Fibroblast of pulmonary artery (primary cell): Measurements from ENCODE around the gene ZDHHC22.

ENCODE experiments used
- DNase-seq: peaks from one replicate; pipeline ENCODE4 v3.0.0-alpha.2; 2010; ENCODE audit warnings: low read depth
- H3K4me3 ChIP-seq: replicated peaks from 2 replicates; pipeline ENCODE4 v1.5.1; 2011; ENCODE audit warnings: low read depth, mild to moderate bottlenecking, control low read depth, low read length, moderate library complexity
- CTCF ChIP-seq: IDR thresholded peaks from 2 replicates; pipeline ENCODE4 v1.5.1; 2011; ENCODE audit warnings: mild to moderate bottlenecking, control low read depth, low read length, inconsistent platforms; ENCODE audit errors: missing control alignments

Gene ZDHHC22

GRCh38 chr14:77184396-77185092 is 43.0 kb upstream of the ZDHHC22 start:
- TF ChIP-seq CTCF, result no peak
- H3K4me3 ChIP-seq, result no peak overlapping the region
- DNase-seq, result no peak

DNA sequence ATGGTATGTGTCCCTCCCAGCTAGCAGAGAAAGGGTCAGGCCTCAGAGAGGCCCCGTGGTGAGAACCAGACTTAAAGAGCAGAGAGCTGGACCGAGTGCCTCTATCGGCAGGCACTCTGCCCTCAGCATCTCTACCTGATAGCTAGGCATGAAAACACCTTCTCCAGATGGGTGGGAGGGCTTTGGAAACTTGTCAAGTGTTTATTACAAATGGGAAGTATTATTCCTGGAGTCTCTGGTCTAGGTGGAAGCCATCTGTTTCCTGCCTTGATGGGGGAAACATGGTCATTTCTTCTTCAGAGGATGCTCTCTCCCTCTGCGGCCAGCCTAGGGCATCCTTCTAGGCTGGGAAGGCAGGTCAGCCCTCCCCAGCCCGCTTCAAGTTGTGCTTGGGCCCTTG is 42.3 kb upstream of the ZDHHC22 start:
- no peak overlapping the region for H3K4me3 ChIP-seq
- no peak for TF ChIP-seq CTCF
- DNase-seq, result no peak

DNA sequence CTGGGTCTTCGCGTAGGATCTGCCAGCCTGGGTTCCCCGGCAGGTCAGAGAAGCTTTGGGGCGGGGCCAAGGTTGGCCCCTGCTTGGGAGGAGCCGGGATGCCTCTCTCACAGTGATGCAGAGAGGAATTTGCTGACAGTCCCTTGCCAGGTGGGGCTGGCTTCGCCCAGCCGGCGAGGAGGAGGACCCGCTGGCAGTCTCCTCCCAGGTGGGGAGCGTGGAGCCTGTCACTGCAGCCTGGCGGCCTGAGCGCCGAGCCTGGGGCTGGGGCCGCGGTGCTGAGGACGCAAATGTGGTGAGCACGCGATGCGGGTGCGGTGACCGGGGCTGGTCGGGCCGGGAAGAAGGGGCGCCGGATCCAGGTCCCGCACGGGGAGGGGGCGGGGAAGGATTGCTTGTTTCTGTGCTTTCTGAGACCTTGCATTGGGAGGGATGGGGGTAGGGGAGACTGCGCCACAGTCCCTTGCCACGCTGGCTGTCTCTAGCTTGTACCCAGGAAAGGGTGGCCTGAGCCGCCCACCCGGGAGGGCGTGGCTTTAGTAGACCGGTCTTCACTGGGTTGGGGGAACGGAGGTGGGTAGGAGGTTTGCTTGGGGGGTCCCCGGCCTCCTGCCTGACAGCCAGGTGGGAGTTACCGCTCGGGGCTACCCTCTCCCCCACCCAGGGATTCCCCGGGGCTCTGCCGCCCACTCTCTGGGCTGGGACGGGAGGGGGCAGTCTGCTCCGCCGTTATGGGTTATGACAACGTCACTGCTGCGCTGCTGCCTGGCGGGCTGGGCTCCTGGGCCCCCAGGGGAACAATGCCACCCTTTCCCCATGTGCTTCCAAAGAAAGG is 40.2 kb upstream of the ZDHHC22 start, which contains the start of gene TMEM63C:
TMEM63C (plus strand) TSS at position 196 of the 835 bp plus-strand sequence. CDS start 37,016 bp downstream, outside the sequence.
- no peak for TF ChIP-seq CTCF
- H3K4me3 ChIP-seq, result peak within 1 kb of the TSS; percentile 7
- DNase-seq, result no peak

DNA sequence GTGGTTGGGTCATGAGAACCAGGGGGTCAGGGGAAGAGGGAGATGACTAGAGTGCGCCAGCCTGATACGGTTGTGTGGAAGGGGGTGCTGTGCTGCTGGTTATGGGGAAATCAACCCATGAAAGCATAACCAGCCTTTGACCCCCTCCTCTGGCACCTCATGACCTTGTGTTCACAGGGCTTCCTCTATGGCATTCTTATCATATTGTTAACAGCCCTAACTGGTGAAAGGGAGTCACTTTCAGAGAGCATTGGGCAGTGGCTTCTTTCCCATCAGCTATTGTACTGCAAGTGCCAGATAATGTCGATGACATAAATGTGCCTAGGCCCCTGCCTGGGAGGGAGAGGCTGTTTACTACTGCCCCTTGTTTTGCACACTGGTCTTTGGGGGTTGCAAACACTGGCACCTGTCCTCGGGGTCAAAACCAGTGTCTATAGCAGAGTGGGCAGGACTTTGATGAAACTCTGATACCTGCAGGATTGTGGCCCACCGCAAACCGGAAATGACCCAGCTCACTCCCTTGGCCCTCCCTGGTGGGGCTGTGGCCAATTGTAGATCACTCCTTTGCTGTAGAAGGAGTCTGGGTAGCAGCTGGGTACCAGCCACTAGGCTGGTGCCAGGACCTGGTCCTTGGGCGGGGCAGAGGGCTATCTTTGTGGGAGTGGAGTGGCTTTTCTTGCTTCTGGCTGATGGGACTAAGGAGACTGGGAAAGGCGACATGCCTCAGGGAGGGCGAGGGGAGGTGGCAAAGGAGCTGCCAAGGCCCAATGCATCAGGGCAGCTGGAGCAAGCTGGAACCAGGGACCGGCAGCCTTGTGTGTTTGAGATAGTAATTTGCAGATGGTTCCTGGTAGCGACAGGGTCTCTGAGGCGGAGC is 39.4 kb upstream of the ZDHHC22 start:
- H3K4me3 ChIP-seq, result no peak overlapping the region
- no peak for DNase-seq
- no peak for TF ChIP-seq CTCF

- no peak for TF ChIP-seq CTCF
- no peak overlapping the region for H3K4me3 ChIP-seq
- no peak for DNase-seq
These were observed 37.1 kb upstream of the ZDHHC22 start for GRCh38 chr14:77178656-77179055.

- no peak overlapping the region for H3K4me3 ChIP-seq
- TF ChIP-seq CTCF, result no peak
- DNase-seq, result no peak
These were observed 36.1 kb upstream of the ZDHHC22 start for GRCh38 chr14:77177702-77178101.
